Measurements from ENCODE around the gene ZNF234.
"Not testable (repeated sequence)": the region's sequence is repeated elsewhere in the genome, so short reads cannot be mapped to it uniquely, and the experiment has no call there.

Gene ZNF234

GRCh38 chr19:44190020-44190419 lies 48.7 kb downstream of the ZNF234 start:
- Histone ChIP-seq H4K20me1 (ENCODE audit: insufficient read depth) (no peaks in the 10 kb centered on the region), H3K27me3 (ENCODE audit: insufficient read depth, low read depth) (no peaks in the 10 kb centered on the region), H3K4me3 (IDR thresholded peaks at IDR 0.05; ENCODE audit: insufficient read depth, low read depth, low read length) (no peak overlapping the region), H3K27ac (no peak overlapping the region), H3K36me3 (ENCODE audit: insufficient read depth) (no peaks in the 10 kb centered on the region), H3K9ac (no peak overlapping the region), H3K79me2 (ENCODE audit: insufficient read depth, low read depth) (no peaks in the 10 kb centered on the region), H3K4me1 (ENCODE audit: low read depth, poor library complexity, severe bottlenecking) (no peaks in the 10 kb centered on the region), H3K4me2 (no peak overlapping the region), H2AFZ (ENCODE audit: low read depth) (no peak overlapping the region)
- no peak for TF ChIP-seq CTCF (conservative IDR thresholded peaks at IDR 0.05; ENCODE audit: low read depth, low read length)

DNA sequence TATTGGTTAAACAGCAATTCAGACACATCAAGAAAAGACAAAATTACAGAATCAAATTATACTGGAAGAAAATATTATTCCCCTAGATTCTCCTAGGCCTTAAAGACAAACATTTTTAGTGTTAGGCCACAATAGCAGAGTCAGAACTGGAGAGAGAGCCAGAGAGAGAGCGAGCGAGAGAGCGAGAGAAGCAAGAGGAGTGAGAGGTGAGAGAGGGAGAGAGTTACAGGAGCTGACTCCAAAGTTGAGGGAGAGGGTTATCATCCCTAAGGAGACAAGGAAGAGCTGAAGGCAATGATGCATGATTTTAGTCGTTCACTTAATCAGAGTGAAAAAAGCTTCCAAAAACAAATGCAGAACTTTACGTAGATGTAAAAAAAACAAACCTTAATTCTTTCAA lies 50.8 kb downstream of the ZNF234 start:
- Histone ChIP-seq H3K4me2 (no peak overlapping the region), H2AFZ (ENCODE audit: low read depth) (no peak overlapping the region), H4K20me1 (ENCODE audit: insufficient read depth) (no peaks in the 10 kb centered on the region), H3K27ac (no peak overlapping the region), H3K9ac (no peak overlapping the region), H3K27me3 (ENCODE audit: insufficient read depth, low read depth) (no peaks in the 10 kb centered on the region), H3K36me3 (ENCODE audit: insufficient read depth) (no peaks in the 10 kb centered on the region), H3K4me1 (ENCODE audit: low read depth, poor library complexity, severe bottlenecking) (no peaks in the 10 kb centered on the region), H3K79me2 (ENCODE audit: insufficient read depth, low read depth) (no peaks in the 10 kb centered on the region), H3K4me3 (IDR thresholded peaks at IDR 0.05; ENCODE audit: insufficient read depth, low read depth, low read length) (no peak overlapping the region)
- no peak for TF ChIP-seq CTCF (conservative IDR thresholded peaks at IDR 0.05; ENCODE audit: low read depth, low read length)

- no peak overlapping the region for H3K4me3 ChIP-seq (IDR thresholded peaks at IDR 0.05; ENCODE audit: insufficient read depth, low read depth, low read length)
- TF ChIP-seq CTCF (conservative IDR thresholded peaks at IDR 0.05; ENCODE audit: low read depth, low read length) = no peak
- no peaks in the 10 kb centered on the region for H3K27me3 ChIP-seq (ENCODE audit: insufficient read depth, low read depth)
- H3K36me3 ChIP-seq (ENCODE audit: insufficient read depth) = no peaks in the 10 kb centered on the region
- no peak overlapping the region for H2AFZ ChIP-seq (ENCODE audit: low read depth)
- no peak overlapping the region for H3K4me2 ChIP-seq
- H4K20me1 ChIP-seq (ENCODE audit: insufficient read depth) = no peaks in the 10 kb centered on the region
- no peaks in the 10 kb centered on the region for H3K4me1 ChIP-seq (ENCODE audit: low read depth, poor library complexity, severe bottlenecking)
- H3K79me2 ChIP-seq (ENCODE audit: insufficient read depth, low read depth) = no peaks in the 10 kb centered on the region
- no peak overlapping the region for H3K9ac ChIP-seq
- H3K27ac ChIP-seq = no peak overlapping the region
Observed at GRCh38 chr19:44196772-44197171, 55.4 kb downstream of the ZNF234 start.

DNA sequence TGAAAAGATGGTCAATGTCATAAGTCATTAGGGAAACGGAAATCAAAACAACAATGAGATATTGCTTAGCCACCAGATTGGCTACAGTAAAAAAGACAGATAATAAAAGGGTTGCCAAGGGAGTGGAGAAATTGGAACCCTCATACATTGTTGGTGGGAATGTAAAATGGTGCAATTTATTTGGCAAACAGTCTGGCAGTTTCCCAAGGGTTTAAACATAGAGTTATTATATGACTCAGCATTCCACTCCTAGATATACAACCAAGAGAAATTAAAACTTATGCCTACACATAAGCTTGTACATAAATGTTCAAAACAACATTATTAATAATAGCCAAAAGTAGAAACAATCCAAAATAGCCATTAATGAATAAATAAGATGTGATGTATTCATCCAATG lies 61.1 kb downstream of the ZNF234 start:
- H3K4me2 ChIP-seq = no peak overlapping the region
- no peak overlapping the region for H3K9ac ChIP-seq
- H3K4me3 ChIP-seq (IDR thresholded peaks at IDR 0.05; ENCODE audit: insufficient read depth, low read depth, low read length) = no peak overlapping the region
- H3K79me2 ChIP-seq (ENCODE audit: insufficient read depth, low read depth) = no peaks in the 10 kb centered on the region
- no peaks in the 10 kb centered on the region for H3K4me1 ChIP-seq (ENCODE audit: low read depth, poor library complexity, severe bottlenecking)
- TF ChIP-seq CTCF (conservative IDR thresholded peaks at IDR 0.05; ENCODE audit: low read depth, low read length) = no peak
- no peaks in the 10 kb centered on the region for H3K36me3 ChIP-seq (ENCODE audit: insufficient read depth)
- H3K27ac ChIP-seq = no peak overlapping the region
- H2AFZ ChIP-seq (ENCODE audit: low read depth) = no peak overlapping the region
- no peaks in the 10 kb centered on the region for H3K27me3 ChIP-seq (ENCODE audit: insufficient read depth, low read depth)
- no peaks in the 10 kb centered on the region for H4K20me1 ChIP-seq (ENCODE audit: insufficient read depth)

DNA sequence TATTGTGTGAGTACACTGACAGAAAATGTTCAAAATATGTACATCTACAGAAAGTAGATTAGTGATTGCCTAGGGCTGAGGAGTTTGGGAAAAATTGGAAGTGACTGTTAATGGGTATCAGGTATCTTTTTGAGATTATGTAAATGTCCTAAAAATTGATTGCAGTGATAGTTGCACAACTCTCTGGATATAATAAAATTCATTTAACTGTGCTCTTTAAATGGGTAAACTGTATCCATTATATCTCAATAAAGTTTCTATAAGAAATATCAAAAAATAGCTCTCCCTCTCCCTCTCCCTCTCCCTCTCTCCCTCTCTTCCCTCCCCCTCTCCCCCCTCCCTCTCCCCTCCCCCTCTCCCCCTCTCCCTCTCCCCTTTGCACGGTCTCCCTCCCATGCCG lies 61.6 kb downstream of the ZNF234 start:
- H3K4me2 ChIP-seq = no peak overlapping the region
- H4K20me1 ChIP-seq (ENCODE audit: insufficient read depth) = no peaks in the 10 kb centered on the region
- H2AFZ ChIP-seq (ENCODE audit: low read depth) = no peak overlapping the region
- no peaks in the 10 kb centered on the region for H3K79me2 ChIP-seq (ENCODE audit: insufficient read depth, low read depth)
- no peaks in the 10 kb centered on the region for H3K4me1 ChIP-seq (ENCODE audit: low read depth, poor library complexity, severe bottlenecking)
- H3K9ac ChIP-seq = no peak overlapping the region
- H3K36me3 ChIP-seq (ENCODE audit: insufficient read depth) = no peaks in the 10 kb centered on the region
- H3K4me3 ChIP-seq (IDR thresholded peaks at IDR 0.05; ENCODE audit: insufficient read depth, low read depth, low read length) = no peak overlapping the region
- H3K27me3 ChIP-seq (ENCODE audit: insufficient read depth, low read depth) = no peaks in the 10 kb centered on the region
- no peak overlapping the region for H3K27ac ChIP-seq
- TF ChIP-seq CTCF (conservative IDR thresholded peaks at IDR 0.05; ENCODE audit: low read depth, low read length) = no peak

GRCh38 chr19:44203877-44204276 lies 62.5 kb downstream of the ZNF234 start:
- not testable (repeated sequence) for H3K27ac ChIP-seq; H4K20me1 ChIP-seq (ENCODE audit: insufficient read depth); H3K9ac ChIP-seq; H3K36me3 ChIP-seq (ENCODE audit: insufficient read depth); H3K4me1 ChIP-seq (ENCODE audit: low read depth, poor library complexity, severe bottlenecking); H3K27me3 ChIP-seq (ENCODE audit: insufficient read depth, low read depth); H2AFZ ChIP-seq (ENCODE audit: low read depth); H3K79me2 ChIP-seq (ENCODE audit: insufficient read depth, low read depth); H3K4me3 ChIP-seq (IDR thresholded peaks at IDR 0.05; ENCODE audit: insufficient read depth, low read depth, low read length); H3K4me2 ChIP-seq
